Measurements from ENCODE around the gene CLIC4. TPM values are rescaled to one million over a fixed set of nuclear protein-coding genes. Genes with fewer than 3 reads are reported as not detected.
"Not testable (repeated sequence)": the region's sequence is repeated elsewhere in the genome, so short reads cannot be mapped to it uniquely, and the experiment has no call there.

CLIC4 gene
- total RNA-seq, 3 donors from 2014 or later = 162 to 217 (median 196) TPM

DNA sequence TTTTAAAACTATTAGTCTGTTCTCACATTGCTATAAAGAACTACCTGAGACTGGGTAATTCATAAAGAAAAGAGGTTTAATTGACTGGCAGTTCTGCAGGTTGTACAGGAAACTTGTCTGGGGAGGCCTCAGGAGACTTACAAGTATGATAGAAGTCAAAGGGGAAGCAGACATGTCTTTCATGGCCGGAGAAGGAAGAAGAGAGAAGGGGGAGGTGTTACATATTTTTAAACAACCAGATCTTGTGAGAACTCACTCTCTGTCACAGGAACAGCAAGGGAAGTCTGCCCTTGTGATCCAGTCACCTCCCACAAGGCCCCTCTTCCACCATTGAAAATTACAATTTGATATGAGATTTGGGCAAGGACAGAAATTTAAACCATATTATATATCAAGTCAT is 55.9 kb downstream of the CLIC4 start:
- intact Hi-C loops (cut with DNase I; ENCODE audit: low total_unique reads) = no loop called here
- Histone ChIP-seq H3K36me3 (no peaks in the 10 kb centered on the region), H3K4me1 (no peaks in the 10 kb centered on the region), H3K4me3 (no peak overlapping the region), H3K9me3 (no peaks in the 10 kb centered on the region), H3K27ac (no peak overlapping the region), H3K27me3 (no peaks in the 10 kb centered on the region)
- TF ChIP-seq, protein P1, sequence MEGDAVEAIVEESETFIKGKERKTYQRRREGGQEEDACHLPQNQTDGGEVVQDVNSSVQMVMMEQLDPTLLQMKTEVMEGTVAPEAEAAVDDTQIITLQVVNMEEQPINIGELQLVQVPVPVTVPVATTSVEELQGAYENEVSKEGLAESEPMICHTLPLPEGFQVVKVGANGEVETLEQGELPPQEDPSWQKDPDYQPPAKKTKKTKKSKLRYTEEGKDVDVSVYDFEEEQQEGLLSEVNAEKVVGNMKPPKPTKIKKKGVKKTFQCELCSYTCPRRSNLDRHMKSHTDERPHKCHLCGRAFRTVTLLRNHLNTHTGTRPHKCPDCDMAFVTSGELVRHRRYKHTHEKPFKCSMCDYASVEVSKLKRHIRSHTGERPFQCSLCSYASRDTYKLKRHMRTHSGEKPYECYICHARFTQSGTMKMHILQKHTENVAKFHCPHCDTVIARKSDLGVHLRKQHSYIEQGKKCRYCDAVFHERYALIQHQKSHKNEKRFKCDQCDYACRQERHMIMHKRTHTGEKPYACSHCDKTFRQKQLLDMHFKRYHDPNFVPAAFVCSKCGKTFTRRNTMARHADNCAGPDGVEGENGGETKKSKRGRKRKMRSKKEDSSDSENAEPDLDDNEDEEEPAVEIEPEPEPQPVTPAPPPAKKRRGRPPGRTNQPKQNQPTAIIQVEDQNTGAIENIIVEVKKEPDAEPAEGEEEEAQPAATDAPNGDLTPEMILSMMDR (IDR thresholded peaks at IDR 0.05) = no peak
- TF ChIP-seq POLR2AphosphoS5 (IDR thresholded peaks at IDR 0.05) (no peak), POLR2A (IDR thresholded peaks at IDR 0.05) (no peak)
- no peak for DNase-seq (ENCODE audit: low spot score in 2 of 2)

DNA sequence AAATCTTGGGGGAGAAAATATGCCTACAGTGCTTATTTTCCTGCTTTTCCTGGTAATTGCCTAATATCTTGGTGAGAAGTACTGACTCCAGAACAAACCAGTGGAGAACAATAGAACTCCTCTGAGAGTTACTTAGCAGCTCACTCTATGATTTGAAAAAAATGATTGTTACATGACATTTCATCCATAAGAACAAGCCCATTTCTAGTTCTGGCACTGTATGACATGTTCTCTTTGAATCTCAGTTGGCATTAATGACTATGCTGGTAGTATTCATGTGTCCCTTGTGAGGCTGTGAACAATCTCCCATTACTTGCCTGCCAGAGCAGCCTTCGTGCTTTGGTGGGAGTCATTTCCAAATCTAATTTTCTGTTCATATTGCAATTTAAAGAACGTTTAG is 58.0 kb downstream of the CLIC4 start:
- DNase-seq (ENCODE audit: low spot score in 2 of 2) = no peak
- H3K9me3 ChIP-seq = no peaks in the 10 kb centered on the region
- H3K4me1 ChIP-seq = no peaks in the 10 kb centered on the region
- intact Hi-C loops (cut with DNase I; ENCODE audit: low total_unique reads) = no loop called here
- H3K4me3 ChIP-seq = no peak overlapping the region
- H3K27me3 ChIP-seq = no peaks in the 10 kb centered on the region
- no peak for TF ChIP-seq POLR2AphosphoS5 (IDR thresholded peaks at IDR 0.05)
- TF ChIP-seq, protein P1 (IDR thresholded peaks at IDR 0.05) = no peak
- no peak for TF ChIP-seq POLR2A (IDR thresholded peaks at IDR 0.05)
- H3K27ac ChIP-seq = peak overlapping the region in 1 of 2 donors; percentile 11
- no peaks in the 10 kb centered on the region for H3K36me3 ChIP-seq

DNA sequence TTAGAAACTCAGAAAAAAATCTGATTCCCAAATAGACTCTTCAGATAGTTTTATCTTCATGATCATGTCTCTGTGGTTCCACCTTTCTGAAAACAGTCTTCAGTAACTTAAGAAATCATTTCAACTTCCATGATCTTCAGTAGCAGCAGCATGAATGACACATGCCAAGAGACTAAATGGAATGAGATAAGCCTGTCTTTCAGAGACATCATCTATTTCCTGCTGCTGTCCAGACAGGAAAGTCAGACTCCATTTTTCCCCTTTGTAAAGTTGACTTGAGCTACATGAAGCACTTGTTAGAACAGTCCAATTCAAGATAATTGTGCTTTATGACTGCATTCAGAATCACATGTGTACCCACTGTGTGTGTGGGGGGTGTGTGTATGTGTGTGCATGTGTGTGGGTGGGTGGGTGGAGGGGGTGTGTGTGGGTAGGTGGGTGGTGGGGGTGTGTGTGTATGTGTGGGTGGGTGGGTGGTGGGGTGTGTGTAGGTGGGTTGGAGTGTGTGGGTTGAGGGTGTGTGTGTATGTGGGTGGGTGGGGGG is 58.8 kb downstream of the CLIC4 start:
- Histone ChIP-seq H3K4me3 (no peak overlapping the region), H3K27me3 (no peaks in the 10 kb centered on the region), H3K27ac (no peak overlapping the region), H3K36me3 (no peaks in the 10 kb centered on the region), H3K9me3 (no peaks in the 10 kb centered on the region), H3K4me1 (no peaks in the 10 kb centered on the region)
- DNase-seq (ENCODE audit: low spot score in 2 of 2) = no peak
- intact Hi-C loops (cut with DNase I; ENCODE audit: low total_unique reads) = no loop called here
- TF ChIP-seq, protein P1 (IDR thresholded peaks at IDR 0.05) = no peak
- TF ChIP-seq POLR2AphosphoS5 (IDR thresholded peaks at IDR 0.05) = no peak
- no peak for TF ChIP-seq POLR2A (IDR thresholded peaks at IDR 0.05)

DNA sequence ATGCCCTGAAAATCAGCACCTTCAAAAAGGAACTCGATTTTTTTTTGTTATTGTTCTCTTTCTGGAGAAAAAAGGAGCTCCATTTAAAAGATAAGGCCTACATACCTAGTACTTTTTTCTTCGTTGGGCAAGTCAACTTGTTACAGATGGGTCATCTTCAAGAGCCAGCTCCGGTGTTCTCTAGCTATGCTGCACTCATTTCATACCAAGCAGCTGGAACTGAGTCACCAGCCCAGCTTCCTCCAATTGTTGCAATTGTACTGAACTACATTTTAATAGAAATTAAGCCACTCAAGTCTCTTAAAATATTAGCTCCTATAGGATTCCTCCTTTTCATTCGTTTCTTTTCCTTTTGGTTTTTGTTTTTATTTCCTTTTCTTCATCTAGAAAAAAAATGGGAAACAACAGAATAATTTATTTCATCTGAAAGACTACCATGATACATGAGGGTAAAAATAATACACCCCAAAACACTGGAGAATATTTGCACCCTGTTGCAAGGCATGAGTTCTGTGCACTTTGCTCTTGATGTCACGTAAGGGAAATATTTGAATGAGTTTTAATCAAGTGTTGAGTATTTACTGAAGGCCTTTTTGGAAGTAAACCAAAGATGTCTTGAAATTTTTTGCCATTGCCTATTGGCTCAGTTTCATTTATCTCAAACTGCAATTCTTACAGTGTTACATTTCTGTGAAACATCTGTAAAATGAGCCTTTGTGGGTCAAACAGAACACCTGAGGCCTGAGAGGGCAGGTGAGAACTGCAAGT is 60.5 kb downstream of the CLIC4 start:
- H3K4me1 ChIP-seq = no peaks in the 10 kb centered on the region
- H3K27me3 ChIP-seq = no peaks in the 10 kb centered on the region
- intact Hi-C loops (cut with DNase I; ENCODE audit: low total_unique reads) = no loop called here
- H3K27ac ChIP-seq = peak overlapping the region in 1 of 2 donors; percentile 7
- H3K36me3 ChIP-seq = no peaks in the 10 kb centered on the region
- H3K9me3 ChIP-seq = no peaks in the 10 kb centered on the region
- TF ChIP-seq POLR2A (IDR thresholded peaks at IDR 0.05) = no peak
- TF ChIP-seq, protein P1 (IDR thresholded peaks at IDR 0.05) = no peak
- TF ChIP-seq POLR2AphosphoS5 (IDR thresholded peaks at IDR 0.05) = no peak
- H3K4me3 ChIP-seq = no peak overlapping the region
- no peak for DNase-seq (ENCODE audit: low spot score in 2 of 2)

DNA sequence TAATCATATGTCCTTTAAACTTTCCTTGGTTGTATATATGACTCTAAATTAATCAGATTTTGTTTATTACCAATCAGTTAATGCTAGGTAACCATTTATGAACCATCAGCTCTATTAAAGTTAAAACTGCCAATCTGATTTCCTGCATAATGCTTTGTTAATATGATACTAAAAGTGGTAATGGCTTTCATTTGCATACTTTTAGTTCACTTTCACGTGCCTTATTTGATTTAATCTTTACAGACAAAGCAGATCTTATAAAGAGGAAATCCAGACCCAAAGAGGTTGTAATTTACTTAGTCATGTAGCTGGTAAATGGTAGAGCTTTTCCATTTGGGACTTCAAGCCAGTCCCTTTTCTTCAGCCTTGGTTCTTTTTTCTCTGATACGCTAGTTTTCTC is 61.3 kb downstream of the CLIC4 start:
- no peak for TF ChIP-seq POLR2A (IDR thresholded peaks at IDR 0.05)
- TF ChIP-seq, protein P1 (IDR thresholded peaks at IDR 0.05) = no peak
- TF ChIP-seq POLR2AphosphoS5 (IDR thresholded peaks at IDR 0.05) = no peak
- no peaks in the 10 kb centered on the region for H3K9me3 ChIP-seq
- no peak for DNase-seq (ENCODE audit: low spot score in 2 of 2)
- H3K4me1 ChIP-seq = no peaks in the 10 kb centered on the region
- H3K27me3 ChIP-seq = no peaks in the 10 kb centered on the region
- H3K36me3 ChIP-seq = no peaks in the 10 kb centered on the region
- intact Hi-C loops (cut with DNase I; ENCODE audit: low total_unique reads) = no loop called here
- H3K27ac ChIP-seq = no peak overlapping the region
- H3K4me3 ChIP-seq = no peak overlapping the region

DNA sequence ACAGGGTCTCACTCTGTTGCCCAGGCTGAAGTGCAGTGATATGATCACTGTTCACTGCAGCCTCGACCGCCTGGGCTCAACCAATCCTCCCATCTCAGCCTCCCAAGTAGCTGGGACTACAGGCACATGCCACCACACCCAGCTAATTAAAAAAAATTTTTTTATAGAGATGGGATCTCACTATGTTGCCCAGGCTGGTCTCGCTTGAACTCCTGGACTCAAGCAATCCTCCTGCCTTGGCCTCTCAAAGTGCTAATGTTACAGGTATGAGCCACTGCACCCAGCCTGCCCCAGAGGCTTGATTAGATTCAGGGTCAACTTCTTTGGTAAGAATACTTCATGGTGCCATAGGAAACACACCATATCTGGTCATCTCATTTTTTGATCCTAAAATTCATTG is 66.2 kb downstream of the CLIC4 start:
- H3K36me3 ChIP-seq; DNase-seq (ENCODE audit: low spot score in 2 of 2); intact Hi-C loops (cut with DNase I; ENCODE audit: low total_unique reads); H3K9me3 ChIP-seq; H3K4me3 ChIP-seq; H3K27me3 ChIP-seq; H3K4me1 ChIP-seq; H3K27ac ChIP-seq: not testable (repeated sequence)

DNA sequence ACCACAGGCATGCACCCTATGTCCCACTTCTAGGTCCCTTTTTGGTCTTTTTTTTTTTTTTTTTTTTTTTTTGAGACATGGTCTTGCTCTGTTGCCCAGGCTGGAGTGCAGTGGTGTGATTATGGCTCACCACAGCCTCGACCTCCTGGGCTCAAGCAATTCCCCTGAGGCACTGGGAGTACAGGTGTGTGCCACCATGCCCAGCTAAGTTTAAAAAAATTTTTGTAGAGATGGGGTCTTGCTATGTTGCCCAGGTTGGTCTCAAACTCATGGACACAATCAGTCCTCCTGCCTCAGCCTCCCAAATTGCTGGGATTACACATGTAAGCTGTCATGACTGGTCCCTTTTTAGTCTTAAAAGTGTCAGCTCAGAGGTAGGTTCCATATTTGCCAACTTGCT is 75.0 kb downstream of the CLIC4 start:
- H3K27me3 ChIP-seq; H3K4me1 ChIP-seq; H3K4me3 ChIP-seq; H3K36me3 ChIP-seq; DNase-seq (ENCODE audit: low spot score in 2 of 2); H3K27ac ChIP-seq; H3K9me3 ChIP-seq: not testable (repeated sequence)
- intact Hi-C loops (cut with DNase I; ENCODE audit: low total_unique reads) = loop anchor here (10.0 kb wide), 1 partner anchor 125 kb away; no protein-coding TSS in a partner anchor

Data from breast epithelium (tissue), 4 donors.